GM21423 (cell line): Measurements from ENCODE around the gene SLC16A6.
A peak's percentile ranks its signal among the peaks of the same experiment; 100 is the strongest.
"Not testable (repeated sequence)": the region's sequence is repeated elsewhere in the genome, so short reads cannot be mapped to it uniquely, and the experiment has no call there.

Experiments
- ATAC-seq: cut with Tn5 transposase; IDR thresholded peaks from one replicate; pipeline ENCODE4 v1.9.1; 2021; ENCODE audit warnings: mild to moderate bottlenecking, moderate library complexity; ENCODE audit not compliant: unreplicated experiment

SLC16A6 gene

GRCh38 chr17:68290955-68291835 lies at the start of gene SLC16A6, which contains the start of gene ARSG:
TSS of gene SLC16A6 (minus strand) at chr17:68291127. CDS start at chr17:68278320, 12,807 bp downstream.
TSS of gene ARSG (plus strand) at chr17:68291495. CDS start at chr17:68307494, 15,999 bp downstream.
- peak; percentile 54 for ATAC-seq

GRCh38 chr17:68334393-68334792 lies 43.5 kb upstream of the SLC16A6 start:
- ATAC-seq: no peak

GRCh38 chr17:68331932-68332331 lies 41.0 kb upstream of the SLC16A6 start:
- ATAC-seq: not testable (repeated sequence)

- ATAC-seq: no peak
Measured at GRCh38 chr17:68329331-68329730, 38.4 kb upstream of the SLC16A6 start.

- ATAC-seq: no peak
Measured at GRCh38 chr17:68328676-68329075, 37.7 kb upstream of the SLC16A6 start.

GRCh38 chr17:68327823-68328557 lies 37.1 kb upstream of the SLC16A6 start:
- no peak for ATAC-seq

GRCh38 chr17:68326681-68327080 lies 35.8 kb upstream of the SLC16A6 start:
- no peak for ATAC-seq

GRCh38 chr17:68325961-68326360 lies 35.0 kb upstream of the SLC16A6 start:
- ATAC-seq: no peak

GRCh38 chr17:68324654-68325336 lies 33.9 kb upstream of the SLC16A6 start:
- ATAC-seq: no peak

- ATAC-seq: no peak
Measured at GRCh38 chr17:68324114-68324513, 33.2 kb upstream of the SLC16A6 start.

- ATAC-seq: no peak
Measured at GRCh38 chr17:68322630-68323029, 31.7 kb upstream of the SLC16A6 start.

GRCh38 chr17:68321556-68321954 lies 30.6 kb upstream of the SLC16A6 start:
- ATAC-seq: no peak

GRCh38 chr17:68320943-68321555 lies 30.1 kb upstream of the SLC16A6 start:
- ATAC-seq: no peak

GRCh38 chr17:68320311-68320865 lies 29.5 kb upstream of the SLC16A6 start:
- ATAC-seq: no peak

- no peak for ATAC-seq
Measured at GRCh38 chr17:68319410-68320162, 28.7 kb upstream of the SLC16A6 start.

GRCh38 chr17:68318103-68318991 lies 27.4 kb upstream of the SLC16A6 start:
- ATAC-seq: peak; percentile 40

GRCh38 chr17:68317458-68317857 lies 26.5 kb upstream of the SLC16A6 start:
- no peak for ATAC-seq

- ATAC-seq: no peak
Measured at GRCh38 chr17:68315930-68316329, 25.0 kb upstream of the SLC16A6 start.
